Measurements from ENCODE around the gene FAM135A.

GRCh38 chr6:70557998-70558397, 144.7 kb downstream of the FAM135A start:
- no peak for TF ChIP-seq POLR2A (IDR thresholded peaks at IDR 0.05)
- TF ChIP-seq, protein P1, sequence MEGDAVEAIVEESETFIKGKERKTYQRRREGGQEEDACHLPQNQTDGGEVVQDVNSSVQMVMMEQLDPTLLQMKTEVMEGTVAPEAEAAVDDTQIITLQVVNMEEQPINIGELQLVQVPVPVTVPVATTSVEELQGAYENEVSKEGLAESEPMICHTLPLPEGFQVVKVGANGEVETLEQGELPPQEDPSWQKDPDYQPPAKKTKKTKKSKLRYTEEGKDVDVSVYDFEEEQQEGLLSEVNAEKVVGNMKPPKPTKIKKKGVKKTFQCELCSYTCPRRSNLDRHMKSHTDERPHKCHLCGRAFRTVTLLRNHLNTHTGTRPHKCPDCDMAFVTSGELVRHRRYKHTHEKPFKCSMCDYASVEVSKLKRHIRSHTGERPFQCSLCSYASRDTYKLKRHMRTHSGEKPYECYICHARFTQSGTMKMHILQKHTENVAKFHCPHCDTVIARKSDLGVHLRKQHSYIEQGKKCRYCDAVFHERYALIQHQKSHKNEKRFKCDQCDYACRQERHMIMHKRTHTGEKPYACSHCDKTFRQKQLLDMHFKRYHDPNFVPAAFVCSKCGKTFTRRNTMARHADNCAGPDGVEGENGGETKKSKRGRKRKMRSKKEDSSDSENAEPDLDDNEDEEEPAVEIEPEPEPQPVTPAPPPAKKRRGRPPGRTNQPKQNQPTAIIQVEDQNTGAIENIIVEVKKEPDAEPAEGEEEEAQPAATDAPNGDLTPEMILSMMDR (IDR thresholded peaks at IDR 0.05) = no peak

Measured in upper lobe of left lung (tissue), 4 donors.